PC-9 (cell line): ENCODE results near the gene TPK1. TPM values are rescaled to one million over a fixed set of nuclear protein-coding genes. Genes with fewer than 3 reads are reported as not detected.

ENCODE experiments used
- BruUV-seq: library from RNA; stranded (reverse); fragments of 400-500 nt; replicated peaks from 2 replicates; lab custom pipeline; 2021; lab: Mats Ljungman, UMichigan
- CTCF ChIA-PET: fragments of 300-600 bp; sonication (Branson Sonifier 250); formaldehyde crosslinking; loops from one replicate; lab custom pipeline; 2022; ENCODE audit warnings: antibody characterized with exemption; lab: Charles Lee
- POLR2A ChIA-PET: fragments of 300-600 bp; sonication (Branson Sonifier 250); formaldehyde crosslinking; loops from one replicate; lab custom pipeline; 2022; ENCODE audit warnings: antibody characterized with exemption; ENCODE audit not compliant: unreplicated experiment; lab: Charles Lee
- DNase-seq, 2 experiments: peaks; one replicate each; pipeline versions ENCODE4 v3.0.0 to v3.0.0-alpha.2; 2015 to 2022; ENCODE audit warnings: mixed read lengths in 1 of 2
- H2AFZ ChIP-seq: fragments of 200-600 bp; sonication (generic); 2 replicates; pipeline ENCODE4 v1.8.1; 2017; ENCODE audit warnings: antibody characterized with exemption
- H3F3A ChIP-seq: fragments of 200-600 bp; sonication (generic); 2 replicates; pipeline ENCODE4 v1.8.1; 2017; ENCODE audit warnings: antibody characterized with exemption, mild to moderate bottlenecking, low read depth; ENCODE audit not compliant: insufficient read depth
- H3K27ac ChIP-seq: fragments of 200-600 bp; sonication (generic); 2 replicates; pipeline ENCODE4 v1.6.1; 2016; ENCODE audit warnings: mixed run types
- H3K27me3 ChIP-seq: fragments of 200-600 bp; sonication (generic); 2 replicates; pipeline ENCODE4 v1.6.1; 2016; ENCODE audit warnings: low read depth, mixed run types; ENCODE audit not compliant: insufficient read depth
- H3K36me3 ChIP-seq: fragments of 200-600 bp; sonication (generic); 2 replicates; pipeline ENCODE4 v1.6.1; 2016; ENCODE audit warnings: low read depth, mixed run types
- H3K4me1 ChIP-seq: fragments of 200-600 bp; sonication (generic); replicated peaks from 2 replicates; pipeline ENCODE4 v1.6.1; 2016; ENCODE audit warnings: mixed run types; ENCODE audit not compliant: insufficient read depth
- H3K4me2 ChIP-seq: fragments of 200-600 bp; sonication (generic); 2 replicates; pipeline ENCODE4 v1.6.1; 2017; ENCODE audit warnings: mixed run types
- H3K4me3 ChIP-seq: fragments of 200-600 bp; sonication (generic); 2 replicates; pipeline ENCODE4 v1.6.1; 2016; ENCODE audit warnings: mixed run types
- H3K79me2 ChIP-seq: fragments of 200-600 bp; sonication (generic); 2 replicates; pipeline ENCODE4 v1.6.1; 2017; ENCODE audit warnings: low read depth, mixed run types
- H3K9me2 ChIP-seq: fragments of 200-600 bp; sonication (generic); 2 replicates; pipeline ENCODE4 v1.8.1; 2017; ENCODE audit warnings: mild to moderate bottlenecking; ENCODE audit not compliant: insufficient read depth
- H3K9me3 ChIP-seq: fragments of 200-600 bp; sonication (generic); 2 replicates; pipeline ENCODE4 v1.8.1; 2016; ENCODE audit warnings: low read depth; ENCODE audit not compliant: insufficient read depth
- H4K20me1 ChIP-seq: fragments of 200-600 bp; sonication (generic); 2 replicates; pipeline ENCODE4 v1.8.1; 2017; ENCODE audit not compliant: insufficient read depth
- CTCF ChIP-seq: fragments of 200-600 bp; sonication (generic); conservative IDR thresholded peaks from 2 replicates; pipeline ENCODE4 v1.6.1; 2017; ENCODE audit warnings: mixed run types, antibody characterized with exemption, mild to moderate bottlenecking, moderate library complexity
- EZH2 ChIP-seq: fragments of 200-600 bp; sonication (generic); IDR thresholded peaks from 2 replicates; pipeline ENCODE4 v1.8.0; 2017; ENCODE audit warnings: antibody characterized with exemption, low read depth
- intact Hi-C: fragments of 100-400 bp; cut with micrococcal nuclease; formaldehyde crosslinking; loops from one replicate; pipeline ENCODE4 v1.10.0; 2022; ENCODE audit not compliant: unreplicated experiment
- total RNA-seq: library from RNA; stranded (reverse); gene quantifications from 2 replicates; pipeline ENCODE4 v1.2.3, GENCODE V29; 2021

TPK1 gene
- total RNA-seq, 1 experiment from 2014 or later, result 0.90 TPM

GRCh38 chr7:144500225-144500624 is 335.6 kb downstream of the TPK1 start:
- no peaks in the 10 kb centered on the region for H4K20me1 ChIP-seq
- ChIA-PET CTCF (no interaction called here), POLR2A (no interaction called here)
- no peaks in the 10 kb centered on the region for H3K36me3 ChIP-seq
- no TSS peak for BruUV-seq
- H3K9me2 ChIP-seq, result no peaks in the 10 kb centered on the region
- no peaks in the 10 kb centered on the region for H3K27me3 ChIP-seq
- no peaks in the 10 kb centered on the region for H3K79me2 ChIP-seq
- no peak for TF ChIP-seq CTCF
- no peak for TF ChIP-seq EZH2
- H3K4me2 ChIP-seq, result no peak overlapping the region
- no peaks in the 10 kb centered on the region for H3K4me1 ChIP-seq
- DNase-seq, result no peak
- H3F3A ChIP-seq, result no peaks in the 10 kb centered on the region
- H3K4me3 ChIP-seq, result no peak overlapping the region
- no peaks in the 10 kb centered on the region for H3K9me3 ChIP-seq
- no peak overlapping the region for H2AFZ ChIP-seq
- intact Hi-C loops, result no loop called here
- H3K27ac ChIP-seq, result no peak overlapping the region

GRCh38 chr7:144497282-144497681 is 338.6 kb downstream of the TPK1 start:
- intact Hi-C loops, result no loop called here
- CTCF ChIA-PET, result no interaction called here

GRCh38 chr7:144494355-144494754 is 341.5 kb downstream of the TPK1 start:
- Histone ChIP-seq H3K4me3 (no peak overlapping the region), H2AFZ (no peak overlapping the region), H4K20me1 (no peaks in the 10 kb centered on the region), H3K27me3 (no peaks in the 10 kb centered on the region), H3K36me3 (no peaks in the 10 kb centered on the region), H3K27ac (no peak overlapping the region), H3K9me3 (no peaks in the 10 kb centered on the region), H3F3A (no peaks in the 10 kb centered on the region), H3K9me2 (no peaks in the 10 kb centered on the region), H3K79me2 (no peaks in the 10 kb centered on the region), H3K4me2 (no peak overlapping the region), H3K4me1 (no peaks in the 10 kb centered on the region)
- TF ChIP-seq CTCF, result no peak
- no peak for TF ChIP-seq EZH2
- BruUV-seq, result no TSS peak
- intact Hi-C loops, result no loop called here
- ChIA-PET CTCF (no interaction called here), POLR2A (no interaction called here)
- no peak for DNase-seq

More at GRCh38 chr7:144497282-144497681, 338.6 kb downstream of the TPK1 start:
- Histone ChIP-seq H3K4me3 (no peak overlapping the region), H3K4me1 (no peaks in the 10 kb centered on the region), H3F3A (no peaks in the 10 kb centered on the region), H3K27me3 (no peaks in the 10 kb centered on the region), H3K9me2 (no peaks in the 10 kb centered on the region), H3K36me3 (no peaks in the 10 kb centered on the region), H2AFZ (no peak overlapping the region), H4K20me1 (no peaks in the 10 kb centered on the region), H3K9me3 (no peaks in the 10 kb centered on the region), H3K27ac (no peak overlapping the region), H3K4me2 (no peak overlapping the region), H3K79me2 (no peaks in the 10 kb centered on the region)
- TF ChIP-seq EZH2, result no peak
- TF ChIP-seq CTCF, result no peak
- no peak for DNase-seq
- POLR2A ChIA-PET, result no interaction called here
- no TSS peak for BruUV-seq
